SK-N-DZ (cell line): Measurements from ENCODE around the gene TSEN15.
"Not testable (repeated sequence)": the region's sequence is repeated elsewhere in the genome, so short reads cannot be mapped to it uniquely, and the experiment has no call there.

ENCODE experiments used
- DNase-seq: peaks from one replicate; pipeline ENCODE4 v3.0.0-alpha.2; 2015; ENCODE audit warnings: low spot score

Gene TSEN15

DNA sequence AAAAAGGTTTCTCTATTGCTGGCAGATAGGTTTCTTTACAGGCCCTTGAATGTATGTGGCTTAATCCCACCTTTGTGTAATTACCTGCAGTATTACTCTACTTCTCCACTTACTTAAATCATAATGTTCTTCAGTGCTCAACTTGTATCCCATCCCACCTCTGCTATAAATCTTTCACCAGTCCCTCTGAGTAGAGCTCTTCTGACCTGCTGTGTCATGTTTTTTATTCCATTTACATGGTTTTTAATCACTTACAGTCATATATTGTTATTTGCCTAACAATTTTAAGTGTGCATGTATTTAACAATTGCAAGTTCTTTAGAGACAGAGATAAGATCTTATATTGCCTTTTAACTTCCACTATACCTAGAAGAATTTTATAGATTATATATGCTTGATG is 2.4 kb downstream of the TSEN15 start:
- DNase-seq: no peak

- DNase-seq: no peak
Measured at GRCh38 chr1:184056921-184057555, 5.5 kb downstream of the TSEN15 start.

DNA sequence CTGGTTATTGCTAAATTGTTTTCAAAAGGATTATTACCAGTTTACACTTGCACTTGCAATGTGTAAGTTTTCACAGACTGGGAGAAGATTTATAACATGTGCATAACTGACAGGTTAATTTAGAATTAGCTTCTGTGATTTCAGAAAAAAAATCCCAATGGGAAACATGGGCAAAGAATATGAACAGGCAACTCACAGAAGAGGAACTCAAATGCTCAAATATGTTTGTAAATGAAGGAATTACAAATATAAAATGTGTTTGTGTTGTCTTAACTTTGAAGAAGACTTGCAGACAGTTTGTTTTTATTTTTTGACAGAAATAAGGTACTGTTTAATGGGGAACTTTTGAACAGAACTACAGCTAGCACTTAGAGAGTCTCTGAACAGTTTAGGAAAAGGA is 8.4 kb downstream of the TSEN15 start:
- no peak for DNase-seq

- DNase-seq: no peak
Measured at GRCh38 chr1:184060316-184060715, 8.8 kb downstream of the TSEN15 start.

- no peak for DNase-seq
Measured at GRCh38 chr1:184061396-184062003, 10.0 kb downstream of the TSEN15 start.

GRCh38 chr1:184062640-184063286 is 11.2 kb downstream of the TSEN15 start:
- no peak for DNase-seq

DNA sequence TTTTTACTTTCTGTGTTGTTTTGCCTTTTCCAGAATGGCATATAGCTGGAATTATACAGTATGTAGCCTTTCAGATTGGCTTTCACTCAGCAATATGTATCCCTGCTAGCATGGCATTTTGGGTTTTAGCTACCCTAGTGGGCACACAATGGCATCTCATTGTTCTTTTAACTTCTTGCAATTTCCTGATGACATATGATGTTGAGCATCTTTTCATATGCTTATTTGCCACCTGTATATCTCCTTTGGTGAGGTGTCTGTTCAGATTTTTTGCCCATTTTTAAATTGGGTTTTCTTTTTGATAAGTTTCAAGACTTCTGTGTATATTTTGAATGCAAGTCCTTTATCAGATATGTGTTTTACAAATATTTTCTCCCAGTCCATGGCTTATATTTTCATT is 14.0 kb downstream of the TSEN15 start:
- DNase-seq: no peak

DNA sequence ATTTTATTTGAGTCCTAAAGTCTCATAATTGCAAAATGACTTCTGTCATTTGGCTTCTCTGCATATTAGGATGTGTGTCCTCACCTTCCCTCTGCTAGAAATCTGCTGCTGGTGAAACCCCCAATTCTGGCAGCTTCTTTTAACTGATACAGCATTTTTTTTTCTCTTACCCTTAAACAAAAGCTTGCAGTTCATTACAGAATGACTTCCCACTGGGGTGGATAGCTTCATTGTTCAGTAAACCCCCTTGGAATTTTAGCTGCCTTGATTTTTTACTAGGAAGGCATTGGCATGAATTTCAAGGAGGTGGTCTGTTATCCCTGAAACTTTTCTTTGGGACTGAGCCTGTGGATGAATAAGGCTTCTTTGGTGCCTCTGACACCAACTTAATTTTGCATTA is 16.8 kb downstream of the TSEN15 start:
- DNase-seq: no peak

DNA sequence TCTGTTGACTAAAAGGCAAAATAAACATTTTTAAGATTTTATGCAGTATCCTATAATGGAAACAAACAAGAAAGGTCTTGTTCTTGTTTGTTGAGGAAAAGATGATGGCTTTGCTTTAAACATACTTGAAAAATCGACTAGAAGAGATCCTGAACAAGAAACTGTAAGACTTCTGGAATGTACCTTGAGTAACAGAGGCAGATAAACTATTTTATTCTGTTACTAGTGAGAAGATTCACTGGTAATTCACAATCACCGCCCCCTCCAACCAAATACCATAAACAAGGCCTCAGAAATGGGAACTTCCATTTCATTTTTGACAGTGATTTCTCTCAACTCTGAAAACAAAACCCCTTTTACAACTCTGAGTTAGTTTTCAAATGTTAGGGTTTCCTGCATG is 18.1 kb downstream of the TSEN15 start:
- no peak for DNase-seq

DNA sequence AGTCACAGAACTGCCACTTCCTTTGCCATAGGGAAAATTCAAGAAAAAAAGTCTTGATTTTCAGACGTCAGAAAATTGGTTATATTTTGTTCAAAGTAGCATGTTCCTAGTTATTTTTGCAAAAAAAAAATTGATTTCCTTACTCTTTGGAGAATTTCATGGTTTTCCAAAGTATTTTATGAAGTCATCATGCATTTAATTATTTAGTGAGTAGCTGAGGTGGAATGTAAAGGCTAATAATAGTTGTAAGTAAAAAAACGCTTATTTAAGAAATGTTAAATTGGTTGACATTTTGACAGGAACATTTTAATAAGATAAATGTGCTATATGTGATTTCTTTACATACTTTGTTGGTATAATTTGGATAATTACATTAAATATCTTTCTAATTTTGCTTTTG is 20.8 kb downstream of the TSEN15 start:
- DNase-seq: no peak

DNA sequence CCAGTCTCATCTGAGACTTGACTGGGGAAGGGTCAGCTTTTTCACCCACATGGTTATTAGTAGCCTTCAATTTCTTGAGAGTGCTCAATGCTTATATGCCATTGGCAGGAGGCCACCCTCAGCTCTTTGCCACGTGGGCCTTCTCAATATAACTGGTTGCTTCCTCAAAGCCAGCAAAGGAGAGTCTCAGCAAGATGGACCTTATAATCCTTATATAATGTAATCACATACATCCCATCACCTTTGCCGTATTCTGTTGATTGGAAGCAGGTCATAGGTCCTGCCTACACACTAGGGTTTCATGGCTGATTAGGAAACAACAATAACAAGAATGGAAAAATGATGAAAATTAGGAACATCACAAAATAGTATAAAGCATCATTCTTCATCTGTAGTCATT is 22.9 kb downstream of the TSEN15 start:
- DNase-seq: no peak

DNA sequence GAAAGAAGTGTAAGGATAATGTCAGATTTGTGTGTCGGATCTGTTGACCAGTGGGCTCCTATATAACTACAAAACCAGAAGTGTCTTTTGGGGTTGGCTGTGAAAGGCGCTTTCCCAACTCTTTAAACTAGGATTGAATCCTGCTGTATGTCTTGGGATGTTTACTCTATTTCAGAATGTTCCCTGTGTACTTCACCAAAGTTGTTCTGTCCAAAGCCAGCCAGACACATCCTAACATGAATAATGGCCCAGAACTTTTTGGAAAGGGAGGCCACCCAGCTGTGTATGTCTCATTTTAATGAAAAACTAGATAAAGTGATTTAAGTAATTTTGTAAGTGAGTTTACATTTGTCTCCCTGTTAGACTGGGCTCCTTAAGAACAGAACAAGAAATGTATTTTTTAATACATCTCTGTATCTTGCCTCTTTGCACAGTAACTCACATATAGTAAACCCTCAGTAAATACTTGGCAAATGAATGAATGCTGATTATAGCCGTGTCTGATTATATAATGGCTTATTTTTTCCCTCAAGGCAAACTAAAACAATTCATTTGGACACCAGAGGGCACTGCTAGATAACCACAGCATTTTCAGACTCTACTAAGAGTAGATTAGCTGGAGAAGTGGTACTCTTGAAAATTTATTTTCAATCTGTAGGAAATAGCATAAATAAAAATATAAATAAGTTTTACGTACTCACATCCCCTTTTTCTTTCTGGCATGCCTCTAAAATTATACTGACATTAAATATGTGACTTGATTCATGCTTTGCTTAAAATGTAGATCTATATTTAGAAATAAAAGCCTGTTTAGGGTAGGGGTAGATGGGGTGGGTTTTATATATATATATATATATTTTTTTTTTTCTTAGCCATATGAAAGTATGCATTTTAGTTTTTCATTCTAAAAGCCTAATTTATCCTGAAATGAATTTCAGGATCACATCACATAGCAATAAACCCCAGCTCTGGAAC is 23.8 kb downstream of the TSEN15 start:
- peak; percentile 48 for DNase-seq

DNA sequence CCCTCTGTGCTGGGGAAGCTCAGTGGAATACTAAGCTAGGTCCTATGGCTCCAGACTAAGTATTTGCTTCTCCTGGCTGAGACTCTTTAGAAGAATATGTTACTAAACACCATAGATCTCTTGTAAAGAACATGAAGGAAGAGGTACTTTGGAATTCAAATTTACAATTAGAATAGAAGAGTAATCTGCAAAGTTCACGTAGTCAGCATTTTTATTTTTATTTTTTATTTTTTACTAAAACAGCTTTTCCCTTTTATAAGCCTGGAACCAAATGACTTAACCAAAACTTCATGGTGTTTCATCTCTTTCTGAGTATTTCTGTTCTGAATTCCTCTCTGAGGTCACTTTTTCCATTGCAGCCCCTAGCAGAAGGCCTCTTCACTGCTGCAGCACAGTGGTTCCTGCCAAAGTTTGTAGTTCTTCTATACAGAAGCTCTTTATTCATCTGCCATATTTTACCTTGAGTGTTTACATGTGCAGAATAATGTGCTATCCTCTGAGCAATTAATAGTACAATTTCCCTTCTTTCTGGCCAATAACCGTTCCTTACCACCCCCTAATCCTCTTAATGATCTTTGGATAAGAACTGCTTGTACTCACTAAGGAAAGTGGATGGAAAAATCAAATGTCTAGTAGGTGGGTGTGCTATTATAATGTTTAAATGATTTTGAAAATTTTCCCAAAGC is 27.2 kb downstream of the TSEN15 start:
- no peak for DNase-seq

DNA sequence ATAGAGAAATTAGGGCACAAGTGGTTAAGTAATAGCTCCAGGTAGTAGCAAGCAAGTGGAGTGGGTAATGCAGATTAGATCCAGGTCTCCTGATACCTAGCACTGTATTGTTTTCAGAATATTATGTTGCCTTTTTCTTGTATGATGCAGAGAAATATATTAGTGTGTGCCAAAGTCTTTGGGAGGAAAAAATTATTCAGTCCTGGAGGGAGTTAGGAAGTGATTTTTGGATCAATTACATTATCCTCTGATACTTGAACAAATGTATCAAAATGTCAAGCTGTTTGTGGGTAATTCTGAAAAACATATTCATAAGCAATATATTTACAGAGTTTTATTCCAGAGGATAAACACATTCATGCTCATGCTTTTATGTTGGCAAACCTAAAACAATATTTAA is 28.8 kb downstream of the TSEN15 start:
- no peak for DNase-seq

- DNase-seq: no peak
Measured at GRCh38 chr1:184082541-184083415, 31.2 kb downstream of the TSEN15 start.

- no peak for DNase-seq
Measured at GRCh38 chr1:184085667-184086066, 34.1 kb downstream of the TSEN15 start.

- no peak for DNase-seq
Measured at GRCh38 chr1:184088037-184088436, 36.5 kb downstream of the TSEN15 start.

DNA sequence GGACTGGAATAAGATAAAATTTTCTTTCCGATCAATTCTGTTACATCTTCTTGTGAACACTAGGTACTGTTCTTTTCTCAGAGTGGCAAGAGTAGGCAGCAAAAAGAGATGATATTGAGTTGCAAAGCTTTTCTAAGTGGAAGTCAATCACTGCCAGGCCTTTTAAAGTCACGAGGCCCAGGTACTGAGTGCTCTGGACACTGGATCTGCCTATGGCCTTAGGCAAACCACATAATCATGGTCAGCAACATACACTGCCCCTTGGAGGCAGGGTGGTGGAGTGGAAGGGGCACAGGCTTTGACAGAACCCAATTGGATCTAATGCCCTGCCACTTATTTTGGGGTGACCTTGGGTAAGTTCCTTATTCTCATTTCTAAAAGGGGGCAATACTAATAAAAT is 41.5 kb downstream of the TSEN15 start:
- no peak for DNase-seq

GRCh38 chr1:184096005-184096404 is 44.5 kb downstream of the TSEN15 start:
- no peak for DNase-seq

GRCh38 chr1:184096580-184096979 is 45.0 kb downstream of the TSEN15 start:
- DNase-seq: not testable (repeated sequence)
